Lower lobe of right lung (tissue), 2 donors: Measurements from ENCODE around the gene ADRA2C. TPM values are rescaled to one million over a fixed set of nuclear protein-coding genes. Genes with fewer than 3 reads are reported as not detected.
"Not testable (repeated sequence)": the region's sequence is repeated elsewhere in the genome, so short reads cannot be mapped to it uniquely, and the experiment has no call there.

ENCODE experiments used
- ATAC-seq, 2 donors: fragments of 200-7000 bp; cut with Tn5 transposase; one replicate each; pipeline ENCODE4 v1.9.1; 2020 to 2022; ENCODE audit warnings: mild to moderate bottlenecking in 2 of 2, moderate library complexity in 2 of 2
- DNase-seq: peaks from one replicate; pipeline ENCODE4 v3.0.0-alpha.2; 2020
- H3K27ac ChIP-seq: fragments of 200-600 bp; one replicate; pipeline ENCODE4 v1.8.0; 2022
- H3K27me3 ChIP-seq: fragments of 200-600 bp; one replicate; pipeline ENCODE4 v1.8.0; 2022; ENCODE audit warnings: low read depth
- H3K36me3 ChIP-seq: fragments of 200-600 bp; one replicate; pipeline ENCODE4 v1.8.0; 2022; ENCODE audit warnings: mild to moderate bottlenecking
- H3K4me1 ChIP-seq: fragments of 200-600 bp; one replicate; pipeline ENCODE4 v1.8.0; 2022
- H3K4me3 ChIP-seq: fragments of 200-600 bp; one replicate; pipeline ENCODE4 v1.8.0; 2022; ENCODE audit warnings: mild to moderate bottlenecking
- H3K9me3 ChIP-seq: fragments of 200-600 bp; one replicate; pipeline ENCODE4 v1.8.0; 2022
- CTCF ChIP-seq: fragments of 200-600 bp; IDR thresholded peaks from one replicate; pipeline ENCODE4 v1.8.0; 2022; ENCODE audit warnings: antibody characterized with exemption, mild to moderate bottlenecking
- intact Hi-C: fragments of 100-400 bp; cut with DNase I; formaldehyde crosslinking; loops from one replicate; pipeline ENCODE4 v1.11.0; 2022
- total RNA-seq: library from RNA; stranded (reverse); fragmentation: NEBNext Ultra II Directional; extraction: Animal tissue kit (Norgen Biotek cat#: 25700); gene quantifications from one replicate; pipeline ENCODE4 v1.2.1, GENCODE V29; 2021
- donor health status: DM: no; HTN: yes; CAD: no; lungs with severe emphysema.

Gene ADRA2C
- total RNA-seq, 1 donor from 2014 or later: 2.5 TPM

- Histone ChIP-seq H3K27ac (no peak overlapping the region), H3K27me3 (peaks cover 25% of the 10 kb centered on the region), H3K4me1 (no peaks in the 10 kb centered on the region), H3K4me3 (no peak overlapping the region), H3K36me3 (no peaks in the 10 kb centered on the region), H3K9me3 (no peaks in the 10 kb centered on the region)
- peak; percentile 26 for DNase-seq
- no peak for ATAC-seq
- intact Hi-C loops: no loop called here
- TF ChIP-seq CTCF: no peak
Measured at GRCh38 chr4:3812211-3812934, 46.2 kb downstream of the ADRA2C start.

GRCh38 chr4:3813151-3814052 is 47.2 kb downstream of the ADRA2C start:
- H3K9me3 ChIP-seq: no peaks in the 10 kb centered on the region
- H3K4me1 ChIP-seq: no peaks in the 10 kb centered on the region
- H3K27ac ChIP-seq: no peak overlapping the region
- DNase-seq: peak; percentile 37
- no peak overlapping the region for H3K4me3 ChIP-seq
- no peak for ATAC-seq
- intact Hi-C loops: no loop called here
- peaks cover 25% of the 10 kb centered on the region for H3K27me3 ChIP-seq
- no peaks in the 10 kb centered on the region for H3K36me3 ChIP-seq
- no peak for TF ChIP-seq CTCF

- H3K36me3 ChIP-seq: no peaks in the 10 kb centered on the region
- no peak overlapping the region for H3K4me3 ChIP-seq
- no peaks in the 10 kb centered on the region for H3K4me1 ChIP-seq
- H3K27me3 ChIP-seq: peaks cover 20% of the 10 kb centered on the region
- ATAC-seq: no peak
- intact Hi-C loops: no loop called here
- peak; percentile 41 for DNase-seq
- H3K9me3 ChIP-seq: no peaks in the 10 kb centered on the region
- TF ChIP-seq CTCF: no peak
- H3K27ac ChIP-seq: no peak overlapping the region
Measured at GRCh38 chr4:3814053-3814570, 47.9 kb downstream of the ADRA2C start.

- not testable (repeated sequence) for ATAC-seq
Measured at GRCh38 chr4:3814838-3815237, 48.7 kb downstream of the ADRA2C start.

GRCh38 chr4:3816256-3816825 is 50.2 kb downstream of the ADRA2C start:
- intact Hi-C loops: no loop called here
- H3K27me3 ChIP-seq: peaks cover 20% of the 10 kb centered on the region
- no peaks in the 10 kb centered on the region for H3K9me3 ChIP-seq
- no peak overlapping the region for H3K27ac ChIP-seq
- DNase-seq (peak; percentile 35), ATAC-seq (no peak)
- no peaks in the 10 kb centered on the region for H3K4me1 ChIP-seq
- H3K4me3 ChIP-seq: no peak overlapping the region
- H3K36me3 ChIP-seq: no peaks in the 10 kb centered on the region
- TF ChIP-seq CTCF: no peak

More at GRCh38 chr4:3814838-3815237, 48.7 kb downstream of the ADRA2C start:
- H3K9me3 ChIP-seq, H3K4me3 ChIP-seq, DNase-seq, H3K4me1 ChIP-seq, intact Hi-C loops, H3K27ac ChIP-seq, H3K36me3 ChIP-seq: not testable (repeated sequence)
- H3K27me3 ChIP-seq: peaks cover 17% of the 10 kb centered on the region
